Lung (tissue), 4 donors: ENCODE data around the gene FHL2. TPM values are rescaled to one million over a fixed set of nuclear protein-coding genes. Genes with fewer than 3 reads are reported as not detected.

Experiments used
- polyA plus RNA-seq, 2 donors: library from polyadenylated mRNA; stranded (reverse); fragments of 200-250 nt; gene quantifications; one replicate each; pipeline ENCODE4 v1.2.1, GENCODE V29; 2013
- total RNA-seq, 2 donors: library from RNA; depleted of rRNA in 1 of 2; stranded (reverse); fragments of >200 nt in 1 of 2; gene quantifications; one replicate each; pipeline ENCODE4 v1.2.1, GENCODE V29; 2014 to 2021
- donor health status: Bipolar disorder and iron deficiency.
- donor health status: healthy.
- donor health status: DM: yes; HTN: yes; CAD: no.

Gene FHL2
- total and polyA plus RNA-seq, 4 donors: 6.6 to 12.8 (median 8.7) TPM

Other genes with a start within 250 kb of the FHL2 start
- gene GPR45, start 157.3 kb downstream of the FHL2 start, total RNA-seq: not detected
- not detected for gene GPR45, start 157.3 kb downstream of the FHL2 start, polyA plus RNA-seq
- gene TGFBRAP1, start 69.3 kb downstream of the FHL2 start, total RNA-seq: 10 to 100 TPM; 14.6 to 19.7 TPM
- 1 to 10 TPM; 4.0 to 9.4 TPM for gene TGFBRAP1, start 69.3 kb downstream of the FHL2 start, polyA plus RNA-seq
- gene C2orf49, start 61.5 kb downstream of the FHL2 start, total RNA-seq: 10 to 100 TPM; 12.3 to 18.7 TPM
- 1 to 10 TPM; 7.6 to 9.0 TPM for gene C2orf49, start 61.5 kb downstream of the FHL2 start, polyA plus RNA-seq